BLaER1 treated with 17β-estradiol and CSF1 and Interleukin-3, amounts not matched to agents 10 nM and 100 nM (cell line): Measurements from ENCODE around the gene CERS1.

Experiments used
- H3K27ac ChIP-seq, 11 experiments: shearing (Covaris generic); formaldehyde crosslinking; 2 replicates each; pipeline ENCODE4 v1.8.1; 2022
- H3K27me3 ChIP-seq, 11 experiments: shearing (Covaris generic); formaldehyde crosslinking; 2 replicates each; pipeline ENCODE4 v1.8.1; 2022
- H3K36me3 ChIP-seq, 11 experiments: shearing (Covaris generic); formaldehyde crosslinking; 2 replicates each; pipeline ENCODE4 v1.8.1; 2022
- H3K4me1 ChIP-seq, 10 experiments: shearing (Covaris generic); formaldehyde crosslinking; 2 replicates each; pipeline ENCODE4 v1.8.1; 2022
- H3K4me2 ChIP-seq, 11 experiments: shearing (Covaris generic); formaldehyde crosslinking; 2 replicates each; pipeline ENCODE4 v1.8.1; 2022
- H3K4me3 ChIP-seq, 10 experiments: shearing (Covaris generic); formaldehyde crosslinking; 2 replicates each; pipeline ENCODE4 v1.8.1; 2022
- H3K9ac ChIP-seq, 11 experiments: shearing (Covaris generic); formaldehyde crosslinking; 2 replicates each; pipeline ENCODE4 v1.8.1; 2022
- H3K9me3 ChIP-seq, 11 experiments: shearing (Covaris generic); formaldehyde crosslinking; replicated peaks in 1 of 11; 2 replicates each; pipeline ENCODE4 v1.8.1; 2022
- H4K20me1 ChIP-seq, 11 experiments: shearing (Covaris generic); formaldehyde crosslinking; 2 replicates each; pipeline ENCODE4 v1.8.1; 2022
- Cebpa-rat ChIP-seq, 11 experiments: shearing (Covaris generic); IDR thresholded peaks; 2 replicates each; pipeline ENCODE4 v1.8.1; 2022

The CERS1 gene

DNA sequence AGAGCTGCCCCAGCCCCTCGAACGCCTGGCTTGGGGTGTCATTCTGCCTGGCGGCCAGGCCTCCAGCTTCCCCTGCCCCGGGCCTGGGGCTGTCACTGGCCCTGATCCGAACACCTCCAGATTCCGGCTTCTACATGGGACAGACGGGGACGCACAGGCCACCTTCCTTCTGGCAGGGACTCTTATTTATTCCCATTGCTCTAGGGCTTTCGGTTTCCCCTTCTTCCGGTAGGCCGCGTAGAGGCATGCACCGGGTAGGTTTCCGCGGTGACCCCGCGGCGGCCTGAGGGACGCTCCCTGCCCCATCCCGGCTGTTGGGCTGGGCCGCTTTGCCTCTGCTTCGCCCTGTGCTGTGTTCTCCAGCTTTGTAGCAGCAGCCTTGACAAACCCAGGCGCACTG lies 28.2 kb downstream of the CERS1 start:
- Histone ChIP-seq H3K9ac (no peak overlapping the region), H3K27me3 (peaks cover 0 to 6% (median 0%) of the 10 kb centered on the region in 11 experiments; a peak in 1 of 22 replicates), H3K27ac (no peak overlapping the region), H3K4me1 (peaks cover 14 to 36% (median 28%) of the 10 kb centered on the region in 10 experiments), H3K9me3 (no peaks in the 10 kb centered on the region), H4K20me1 (peaks cover 52 to 92% (median 76%) of the 10 kb centered on the region in 11 experiments; a peak in 21 of 22 replicates), H3K36me3 (peaks cover 60 to 65% (median 61%) of the 10 kb centered on the region in 11 experiments), H3K4me2 (no peak overlapping the region), H3K4me3 (no peak overlapping the region)
- no peak for TF ChIP-seq Cebpa-rat (IDR thresholded peaks at IDR 0.05)

DNA sequence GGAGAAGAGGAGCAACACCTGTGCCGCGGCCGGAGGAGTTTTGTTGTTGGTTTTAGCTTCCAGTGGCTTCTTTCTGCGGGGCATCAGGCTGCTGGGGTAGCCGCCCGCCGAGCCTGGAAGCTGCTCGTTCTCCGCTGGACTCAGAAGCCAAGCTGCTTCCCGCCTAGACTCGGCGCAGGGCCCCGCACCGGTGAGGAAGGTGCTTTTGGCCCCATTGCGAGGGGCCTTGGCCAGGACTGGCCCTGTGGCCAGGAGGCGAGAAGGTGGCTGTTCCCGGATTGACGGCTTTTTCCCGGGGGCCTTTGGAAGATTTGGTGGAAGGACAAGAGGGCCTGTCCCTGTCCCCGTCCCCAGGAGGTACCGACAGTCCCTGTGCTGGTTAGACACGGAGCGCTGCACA lies 28.8 kb downstream of the CERS1 start:
- Histone ChIP-seq H3K27me3 (peaks cover 0 to 6% (median 0%) of the 10 kb centered on the region in 11 experiments; a peak in 1 of 22 replicates), H4K20me1 (peaks cover 56 to 97% (median 79%) of the 10 kb centered on the region in 11 experiments; a peak in 21 of 22 replicates), H3K9ac (no peak overlapping the region)

DNA sequence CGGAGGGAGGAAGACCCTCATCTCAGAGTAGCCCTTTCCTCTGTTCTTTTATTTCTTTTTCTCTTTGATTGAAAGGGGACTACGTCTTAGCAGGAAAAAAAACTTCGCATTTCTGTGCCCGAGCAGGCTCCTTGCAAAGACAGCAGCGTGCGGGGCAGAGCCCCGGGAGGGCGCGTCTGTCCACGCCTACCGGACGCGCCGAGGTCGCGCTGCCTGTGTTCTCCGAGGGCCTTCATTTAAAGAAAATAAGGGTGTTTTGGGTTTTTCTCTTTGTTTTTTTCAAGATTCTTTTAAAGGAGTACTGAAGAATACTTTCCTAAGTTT lies 29.2 kb downstream of the CERS1 start:
- Histone ChIP-seq H3K27me3 (peaks cover 0 to 6% (median 0%) of the 10 kb centered on the region in 11 experiments; a peak in 1 of 22 replicates), H3K4me2 (no peak overlapping the region), H3K4me3 (no peak overlapping the region), H4K20me1 (peaks cover 60 to 97% (median 79%) of the 10 kb centered on the region in 11 experiments; a peak in 21 of 22 replicates), H3K4me1 (peaks cover 17 to 30% (median 23%) of the 10 kb centered on the region in 10 experiments), H3K9me3 (no peaks in the 10 kb centered on the region), H3K9ac (no peak overlapping the region), H3K36me3 (peaks cover 70 to 75% (median 71%) of the 10 kb centered on the region in 11 experiments), H3K27ac (no peak overlapping the region)
- no peak for TF ChIP-seq Cebpa-rat (IDR thresholded peaks at IDR 0.05)

More for the DNA sequence above, 28.8 kb downstream of the CERS1 start:
- H3K27ac ChIP-seq = no peak overlapping the region
- peaks cover 65 to 70% (median 66%) of the 10 kb centered on the region in 11 experiments for H3K36me3 ChIP-seq
- no peak overlapping the region for H3K4me2 ChIP-seq
- H3K4me1 ChIP-seq = peaks cover 14 to 34% (median 26%) of the 10 kb centered on the region in 10 experiments
- no peak overlapping the region for H3K4me3 ChIP-seq
- H3K9me3 ChIP-seq = no peaks in the 10 kb centered on the region
- no peak for TF ChIP-seq Cebpa-rat (IDR thresholded peaks at IDR 0.05)

DNA sequence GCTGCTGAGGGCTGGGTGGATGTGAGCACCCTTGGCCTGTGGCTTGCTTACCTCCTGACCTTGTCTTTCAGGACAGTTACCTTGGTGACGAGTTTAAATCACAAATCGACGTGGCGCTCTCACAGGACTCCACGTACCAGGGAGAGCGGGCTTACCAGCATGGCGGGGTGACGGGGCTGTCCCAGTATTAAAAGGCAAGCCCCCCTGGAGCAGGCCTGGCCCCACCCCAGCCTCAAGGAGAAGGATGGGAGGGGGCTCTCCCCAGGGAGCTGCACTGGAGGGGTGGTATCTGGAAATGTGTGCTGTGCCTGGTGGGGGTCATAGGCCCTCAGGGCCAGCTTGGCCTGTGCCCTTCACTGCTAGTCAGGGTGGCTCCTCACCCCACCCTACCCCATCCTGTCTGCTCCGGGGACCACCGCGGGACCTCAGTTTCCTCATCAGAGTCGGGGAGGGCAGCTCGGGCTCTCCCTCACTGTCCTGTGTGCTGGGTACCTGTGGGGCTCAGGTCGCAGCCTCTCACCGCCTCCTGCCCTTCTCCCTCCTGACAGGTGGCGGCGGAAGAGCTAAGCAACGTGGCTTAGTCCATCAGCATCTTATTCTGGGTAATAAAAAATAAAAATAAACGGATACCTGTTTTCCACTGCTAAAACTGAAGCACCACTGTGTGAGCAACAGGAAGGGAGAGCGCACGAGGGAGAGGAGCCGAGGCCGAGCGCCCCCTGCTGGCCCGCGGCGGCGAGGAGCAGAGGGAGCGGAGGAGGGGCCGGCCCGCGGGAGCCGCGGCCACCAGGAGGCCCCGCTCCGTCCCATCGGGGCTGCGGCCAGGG lies 29.8 kb downstream of the CERS1 start:
- no peaks in the 10 kb centered on the region for H3K9me3 ChIP-seq
- H3K27ac ChIP-seq = no peak overlapping the region
- H4K20me1 ChIP-seq = peaks cover 66 to 97% (median 83%) of the 10 kb centered on the region in 11 experiments; a peak in 21 of 22 replicates
- peaks cover 0 to 6% (median 0%) of the 10 kb centered on the region in 11 experiments; a peak in 1 of 22 replicates for H3K27me3 ChIP-seq
- H3K4me3 ChIP-seq = no peak overlapping the region
- no peak for TF ChIP-seq Cebpa-rat (IDR thresholded peaks at IDR 0.05)
- H3K36me3 ChIP-seq = peaks cover 75 to 80% (median 76%) of the 10 kb centered on the region in 11 experiments
- H3K4me2 ChIP-seq = no peak overlapping the region
- H3K4me1 ChIP-seq = peaks cover 20 to 34% (median 25%) of the 10 kb centered on the region in 10 experiments
- 0 out of 22 replicates have a peak overlapping the region, but pooled peaks of 1 of the 11 experiments have one; percentile 10 for H3K9ac ChIP-seq

DNA sequence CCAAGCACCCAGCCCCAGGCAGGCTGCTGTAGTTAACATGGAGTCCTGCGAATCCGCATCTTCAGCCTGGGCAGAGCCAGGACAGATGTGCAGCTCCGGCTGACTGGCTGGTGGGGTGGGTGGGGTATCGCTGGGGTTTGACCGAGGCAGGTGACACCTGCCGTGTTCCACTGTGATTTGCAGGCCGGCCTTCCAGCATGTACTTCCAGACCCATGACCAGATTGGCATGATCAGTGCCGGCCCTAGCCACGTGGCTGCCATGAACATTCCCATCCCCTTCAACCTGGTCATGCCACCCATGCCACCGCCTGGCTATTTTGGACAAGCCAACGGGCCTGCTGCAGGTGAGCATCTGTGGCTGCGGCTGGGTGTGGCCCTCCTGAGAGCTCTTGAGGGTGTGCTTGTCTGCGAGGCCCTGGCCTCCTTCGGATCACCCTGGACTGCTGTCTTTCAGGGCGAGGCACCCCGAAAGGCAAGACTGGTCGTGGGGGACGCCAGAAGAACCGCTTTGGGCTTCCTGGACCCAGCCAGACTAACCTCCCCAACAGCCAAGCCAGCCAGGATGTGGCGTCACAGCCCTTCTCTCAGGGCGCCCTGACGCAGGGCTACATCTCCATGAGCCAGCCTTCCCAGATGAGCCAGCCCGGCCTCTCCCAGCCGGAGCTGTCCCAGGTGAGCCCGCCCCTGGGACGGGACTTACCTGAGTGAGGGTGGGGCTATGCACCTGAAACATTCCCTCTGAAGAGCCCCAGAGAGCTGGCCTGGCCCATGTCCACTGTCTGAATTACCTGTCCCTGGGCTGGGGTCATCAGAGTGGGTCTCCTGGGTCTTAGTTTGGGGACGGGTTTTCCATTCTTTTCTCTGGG lies 30.6 kb downstream of the CERS1 start:
- Histone ChIP-seq H3K9ac (no peak overlapping the region), H3K27me3 (peaks cover 0 to 6% (median 0%) of the 10 kb centered on the region in 11 experiments; a peak in 1 of 22 replicates), H3K4me2 (no peak overlapping the region), H3K4me1 (peaks cover 21 to 35% (median 26%) of the 10 kb centered on the region in 10 experiments), H3K36me3 (peaks cover 84 to 89% (median 85%) of the 10 kb centered on the region in 11 experiments), H3K9me3 (no peaks in the 10 kb centered on the region), H4K20me1 (peaks cover 71 to 98% (median 90%) of the 10 kb centered on the region in 11 experiments; a peak in 21 of 22 replicates), H3K4me3 (no peak overlapping the region), H3K27ac (no peak overlapping the region)
- no peak for TF ChIP-seq Cebpa-rat (IDR thresholded peaks at IDR 0.05)

DNA sequence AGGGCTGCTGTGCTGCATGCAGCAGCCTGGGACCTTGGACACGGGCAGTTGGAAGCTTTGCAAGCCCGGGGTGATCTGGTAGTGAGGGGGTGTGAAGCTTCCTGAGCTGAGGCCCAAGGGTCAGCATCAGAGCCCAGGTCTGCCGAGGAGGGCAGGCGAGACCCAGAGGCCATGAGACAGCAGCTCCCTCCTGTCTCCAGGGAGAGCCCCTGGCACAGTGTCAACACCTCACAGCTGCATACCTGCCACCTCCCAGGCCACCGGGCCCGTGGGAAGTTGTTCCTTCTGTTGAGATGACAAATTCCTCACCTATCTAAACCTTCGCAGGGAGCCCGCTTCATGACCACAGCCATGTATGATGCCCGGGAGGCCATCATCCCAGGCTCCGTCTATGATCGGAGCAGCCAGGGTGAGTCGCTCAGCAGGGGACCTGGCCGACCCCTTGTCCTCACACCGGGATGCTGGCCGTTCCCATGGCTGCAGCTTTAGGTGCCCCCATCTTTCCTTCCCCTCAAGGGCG lies 32.1 kb downstream of the CERS1 start:
- no peak overlapping the region for H3K4me3 ChIP-seq
- no peaks in the 10 kb centered on the region for H3K9me3 ChIP-seq
- H3K4me2 ChIP-seq = no peak overlapping the region
- no peak overlapping the region for H3K9ac ChIP-seq
- H4K20me1 ChIP-seq = peaks cover 76 to 100% (median 93%) of the 10 kb centered on the region in 11 experiments; a peak in 21 of 22 replicates
- no peak for TF ChIP-seq Cebpa-rat (IDR thresholded peaks at IDR 0.05)
- peaks cover 98 to 100% (median 99%) of the 10 kb centered on the region in 11 experiments for H3K36me3 ChIP-seq
- no peak overlapping the region for H3K27ac ChIP-seq
- H3K27me3 ChIP-seq = no peaks in the 10 kb centered on the region
- peaks cover 28 to 37% (median 30%) of the 10 kb centered on the region in 10 experiments for H3K4me1 ChIP-seq

DNA sequence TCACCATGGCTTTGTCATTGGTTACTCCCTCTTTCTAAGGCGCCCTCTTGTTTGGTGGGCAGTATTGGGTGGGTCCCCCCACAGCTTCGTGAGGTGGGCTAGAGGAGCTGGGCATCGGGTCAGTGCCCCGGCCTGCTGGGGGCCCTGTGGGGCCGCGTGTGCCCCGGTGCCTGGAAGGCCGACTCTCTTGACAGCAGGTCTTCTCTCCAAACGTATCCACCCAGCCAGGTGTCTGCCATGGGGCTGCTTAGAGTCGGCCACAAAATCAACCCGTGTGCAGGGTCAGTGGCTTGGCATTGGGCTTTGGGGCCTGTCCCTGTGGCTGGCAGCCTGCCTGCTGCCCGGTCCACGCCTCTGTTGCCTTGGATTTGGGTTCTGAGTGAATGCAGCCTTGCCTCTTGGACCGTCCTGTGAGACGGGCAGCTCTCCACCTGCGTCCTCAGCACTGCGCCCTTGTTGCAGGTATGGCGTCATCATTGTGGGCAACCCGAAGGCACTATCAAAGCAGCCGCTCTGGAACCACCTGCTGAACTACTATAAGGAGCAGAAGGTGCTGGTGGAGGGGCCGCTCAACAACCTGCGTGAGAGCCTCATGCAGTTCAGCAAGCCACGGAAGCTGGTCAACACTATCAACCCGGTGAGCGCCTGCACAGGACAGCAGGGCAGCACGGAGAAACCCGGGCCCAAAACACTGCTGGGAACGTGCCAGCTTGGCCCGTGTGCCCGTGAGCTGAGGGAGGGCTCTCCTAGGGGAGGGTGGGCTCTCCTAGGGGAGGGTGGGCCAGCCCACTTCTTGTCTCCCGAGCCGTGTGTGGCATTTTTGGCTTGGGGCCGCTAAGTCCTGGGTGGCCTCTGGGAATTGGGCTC lies 32.7 kb downstream of the CERS1 start:
- TF ChIP-seq Cebpa-rat (IDR thresholded peaks at IDR 0.05) = no peak
- Histone ChIP-seq H4K20me1 (peaks cover 76 to 100% (median 93%) of the 10 kb centered on the region in 11 experiments; a peak in 21 of 22 replicates), H3K27ac (no peak overlapping the region)

DNA sequence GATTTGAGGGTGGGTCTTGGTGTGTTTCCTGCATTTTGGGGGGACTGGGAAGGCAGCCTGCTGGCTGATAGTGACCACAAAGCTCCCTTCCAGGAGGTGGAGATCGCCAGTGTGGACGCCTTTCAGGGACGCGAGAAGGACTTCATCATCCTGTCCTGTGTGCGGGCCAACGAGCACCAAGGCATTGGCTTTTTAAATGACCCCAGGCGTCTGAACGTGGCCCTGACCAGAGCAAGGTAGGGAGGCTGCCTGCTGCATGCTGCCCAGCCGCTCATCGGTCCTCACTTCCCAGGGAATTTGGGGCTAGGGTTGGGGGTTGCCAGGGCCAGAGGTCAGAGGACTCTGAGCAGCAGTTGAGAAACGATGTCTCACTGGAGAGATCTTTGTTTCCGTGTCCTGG lies 34.0 kb downstream of the CERS1 start:
- peak overlapping the region in 3 of 11 experiments; percentile 40 to 45 (median 43); a peak in 3 of 22 replicates for H3K4me2 ChIP-seq
- H3K36me3 ChIP-seq = peaks cover 100% of the 10 kb centered on the region in 11 experiments
- no peak overlapping the region for H3K4me3 ChIP-seq

More for the DNA sequence above, 32.7 kb downstream of the CERS1 start:
- no peak overlapping the region for H3K4me3 ChIP-seq
- no peaks in the 10 kb centered on the region for H3K27me3 ChIP-seq
- H3K9ac ChIP-seq = no peak overlapping the region
- H3K9me3 ChIP-seq = no peaks in the 10 kb centered on the region
- peaks cover 31 to 43% (median 35%) of the 10 kb centered on the region in 10 experiments for H3K4me1 ChIP-seq
- H3K36me3 ChIP-seq = peaks cover 100% of the 10 kb centered on the region in 11 experiments
- H3K4me2 ChIP-seq = no peak overlapping the region

More for the DNA sequence above, 34.0 kb downstream of the CERS1 start:
- H3K27ac ChIP-seq = peak overlapping the region in 4 of 11 experiments; percentile 13 to 49 (median 39); a peak in 5 of 22 replicates
- H3K9me3 ChIP-seq = no peaks in the 10 kb centered on the region
- TF ChIP-seq Cebpa-rat (IDR thresholded peaks at IDR 0.05) = no peak
- peaks cover 75 to 100% (median 93%) of the 10 kb centered on the region in 11 experiments; a peak in 21 of 22 replicates for H4K20me1 ChIP-seq
- H3K27me3 ChIP-seq = no peaks in the 10 kb centered on the region
- peaks cover 31 to 43% (median 37%) of the 10 kb centered on the region in 10 experiments for H3K4me1 ChIP-seq
- peak overlapping the region in 2 of 11 experiments; percentile 9 to 30; a peak in 1 of 22 replicates for H3K9ac ChIP-seq
